ENCODE measurements around the gene TBC1D22A.

Gene TBC1D22A

DNA sequence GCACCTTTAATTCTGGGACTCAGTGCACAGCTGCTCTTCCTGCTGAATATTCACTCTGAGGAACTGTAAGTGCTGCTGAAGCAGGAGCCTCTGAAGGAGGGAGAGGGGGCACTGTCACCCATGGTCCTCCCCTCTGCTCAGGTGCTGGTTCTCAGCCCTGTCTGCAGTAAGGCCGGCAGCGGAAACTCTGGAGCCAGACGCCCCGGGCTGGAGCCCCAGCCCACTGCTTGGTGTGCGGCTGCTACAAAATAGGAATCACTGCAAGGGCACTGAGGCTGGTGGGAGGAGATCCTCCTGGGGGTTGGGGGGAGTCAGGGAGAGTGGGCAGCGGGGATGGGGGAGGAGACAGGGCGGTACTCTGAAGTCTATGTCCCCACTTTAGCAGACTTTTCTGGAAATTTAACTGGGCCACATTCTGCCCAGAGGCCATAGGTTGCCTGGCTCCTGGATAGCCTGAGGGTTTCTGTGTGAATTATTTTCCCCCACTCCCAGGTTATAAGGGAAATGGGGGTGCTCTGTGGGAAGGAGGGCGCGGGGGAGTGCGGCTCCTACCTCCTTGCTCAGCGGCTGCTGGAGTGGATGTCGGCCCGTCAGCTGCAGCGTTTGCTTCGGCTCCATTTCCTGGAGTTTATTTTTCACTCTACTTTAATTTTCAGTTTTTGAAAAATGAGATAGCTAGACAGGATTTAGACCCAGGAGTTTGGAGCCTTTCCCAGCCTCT lies 33.6 kb downstream of the TBC1D22A start:
- no peak for DNase-seq

DNA sequence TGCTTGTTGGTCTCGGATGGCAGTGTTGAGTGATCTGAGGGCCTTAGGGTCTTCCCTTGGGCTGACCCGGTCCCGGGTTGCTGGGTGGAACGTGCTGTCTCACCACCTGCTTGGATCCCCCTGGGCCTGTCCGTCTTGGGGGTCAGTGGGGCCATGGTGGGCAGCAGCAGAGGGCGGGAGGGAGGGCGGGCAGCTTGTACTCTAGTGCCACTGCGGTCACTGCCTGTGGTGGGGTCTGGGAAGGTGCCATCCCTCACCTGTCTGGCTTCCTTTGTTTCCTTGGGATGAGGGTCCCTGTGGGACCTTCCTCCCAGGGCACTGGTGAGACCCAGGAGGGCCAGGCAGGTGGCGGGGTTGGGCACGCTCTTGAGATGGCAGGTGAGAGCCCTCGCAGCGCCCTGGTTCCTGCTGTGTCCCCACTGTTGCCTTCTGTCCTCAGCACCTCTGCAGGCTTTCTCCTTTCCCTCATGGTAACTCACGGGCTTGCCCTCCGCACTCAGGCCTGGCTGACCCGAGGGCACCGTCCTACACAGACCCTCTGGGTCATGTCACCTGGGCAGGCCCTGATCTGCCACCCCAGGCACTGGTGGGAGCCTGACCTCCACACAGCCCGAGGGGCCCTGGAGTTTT lies 34.2 kb downstream of the TBC1D22A start:
- no peak for DNase-seq

DNA sequence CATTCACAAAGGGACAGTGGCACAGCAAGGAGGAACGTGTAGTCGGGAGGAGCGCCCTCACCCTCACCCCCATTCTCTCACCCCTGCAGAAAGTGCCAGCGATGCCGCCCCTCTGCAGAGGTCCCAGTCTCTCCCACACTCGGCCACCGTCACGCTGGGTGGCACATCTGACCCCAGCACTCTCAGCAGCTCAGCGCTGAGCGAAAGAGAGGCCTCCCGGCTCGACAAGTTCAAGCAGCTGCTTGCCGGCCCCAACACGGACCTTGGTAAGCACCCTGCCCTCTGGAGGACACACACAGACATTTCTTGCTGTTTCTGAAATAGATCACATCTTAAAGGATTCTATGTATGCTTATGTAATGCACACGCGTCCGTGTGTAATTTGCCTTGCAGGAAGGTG lies 34.9 kb downstream of the TBC1D22A start:
- no peak for DNase-seq

DNA sequence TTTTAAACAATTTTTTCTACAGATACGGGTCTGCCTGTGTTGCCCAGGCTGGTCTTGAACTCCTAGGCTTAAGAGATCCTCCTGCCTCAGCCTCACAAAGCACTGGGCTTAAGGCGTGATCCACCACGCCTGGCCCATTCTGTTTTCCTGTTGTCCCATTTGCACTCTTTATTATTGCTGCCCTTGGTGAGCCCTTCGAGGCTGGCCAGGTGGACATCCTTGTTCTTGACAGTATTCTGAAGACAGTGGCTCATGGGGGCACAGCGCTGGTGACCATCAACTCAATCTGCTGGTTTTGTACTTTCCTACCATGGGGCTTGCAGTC lies 35.6 kb downstream of the TBC1D22A start:
- no peak for DNase-seq

DNA sequence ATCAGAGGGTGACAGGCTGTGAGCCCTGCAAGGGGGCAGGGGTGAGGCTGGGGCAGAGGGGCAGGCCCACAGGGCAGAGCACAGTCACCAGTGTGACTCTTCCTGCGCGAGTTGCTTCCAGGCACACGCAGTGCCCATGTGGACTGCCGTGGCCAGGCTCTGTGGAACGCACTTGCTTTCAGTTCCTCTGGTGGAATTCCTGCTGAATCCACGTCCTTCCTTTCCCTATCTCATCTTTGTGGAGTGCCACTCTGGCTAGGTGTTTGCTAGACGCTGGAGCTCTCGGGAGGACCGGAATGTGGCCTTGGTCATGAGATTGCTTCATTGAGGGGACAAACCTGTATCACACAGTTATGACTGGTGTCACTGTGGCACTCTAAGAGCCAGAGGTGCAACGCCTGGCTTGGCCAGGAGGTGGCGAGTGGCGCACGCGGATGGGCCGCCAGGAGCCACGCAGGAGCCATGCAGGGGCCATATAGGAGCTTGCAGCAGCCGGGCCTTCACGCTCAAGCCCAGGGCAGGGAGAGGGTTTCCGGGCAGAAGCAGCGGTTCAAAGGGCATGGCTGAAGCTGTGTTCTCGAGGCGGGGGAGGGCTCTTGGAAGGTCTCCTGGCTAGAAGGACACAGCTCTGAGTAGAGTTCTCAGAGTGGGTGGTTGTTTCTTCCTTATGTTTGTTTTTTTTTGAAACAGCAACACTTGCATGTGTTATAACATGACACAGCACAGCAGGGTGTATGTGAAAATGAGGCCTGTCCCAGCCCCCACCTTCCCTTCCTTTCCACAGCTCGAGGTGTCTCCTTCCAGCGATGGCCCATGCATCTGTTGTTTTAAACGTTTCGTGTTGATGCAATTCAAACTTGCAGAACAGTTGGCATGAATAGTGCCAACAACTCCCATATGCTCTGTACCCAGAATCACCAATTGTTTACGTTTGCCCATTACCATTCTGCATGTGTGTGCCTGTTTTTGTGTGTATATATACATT lies 36.2 kb downstream of the TBC1D22A start:
- peak; percentile 61 to 78 for DNase-seq

DNA sequence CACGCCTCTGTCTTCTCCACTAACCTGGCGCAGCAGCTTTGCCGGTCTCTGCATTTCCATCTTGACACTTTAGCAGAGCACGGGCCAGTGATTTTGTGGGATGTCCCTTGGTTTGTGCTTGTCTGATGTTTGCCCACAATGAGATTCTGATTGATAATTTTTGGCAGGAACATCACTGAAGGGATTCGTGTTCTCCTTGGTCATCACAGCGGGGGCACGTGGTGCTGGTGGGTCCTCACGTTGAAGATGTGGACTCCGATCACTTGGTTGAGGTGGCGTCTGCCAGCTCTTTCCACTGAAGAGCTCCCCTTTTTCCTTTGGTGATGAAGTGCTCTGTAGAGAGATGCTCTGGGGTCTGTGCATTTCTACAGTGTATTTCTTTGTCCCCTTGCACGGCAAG lies 37.2 kb downstream of the TBC1D22A start:
- DNase-seq: no peak

DNA sequence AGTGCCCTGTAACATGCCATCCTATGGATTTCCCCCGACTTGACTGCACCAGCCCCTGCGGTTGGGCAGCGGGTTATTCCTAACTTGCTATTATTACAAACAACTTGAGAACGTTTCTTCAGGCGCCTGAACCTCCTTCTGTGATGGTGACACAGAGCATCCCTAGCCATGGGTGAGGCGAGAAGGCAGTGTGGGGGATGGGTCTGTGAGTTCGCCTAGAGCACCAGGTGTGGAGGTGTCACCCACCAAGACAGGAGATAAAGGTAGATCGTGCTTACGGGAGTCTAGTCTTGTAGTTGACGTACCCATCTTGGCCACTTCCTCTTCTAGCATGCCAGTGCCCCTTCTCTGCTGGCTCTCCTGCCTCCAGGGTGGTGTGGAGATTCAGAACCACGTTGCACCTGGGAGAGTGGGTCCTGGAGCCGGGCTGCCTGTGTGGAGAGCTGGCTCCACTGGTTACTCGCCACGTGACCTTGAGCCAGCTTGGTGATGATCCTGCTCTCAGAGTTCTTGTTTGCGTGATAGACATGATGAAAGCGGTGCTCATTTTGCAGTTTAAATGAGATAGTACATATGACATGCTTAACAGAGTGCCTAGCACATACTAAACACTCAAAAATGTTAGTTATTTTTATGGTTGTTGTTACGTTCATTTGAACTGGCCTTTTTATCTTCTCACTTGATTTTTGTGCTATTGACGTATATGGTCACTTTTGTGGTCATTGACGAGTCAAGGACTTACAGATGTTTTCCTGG lies 37.8 kb downstream of the TBC1D22A start:
- no peak for DNase-seq

DNA sequence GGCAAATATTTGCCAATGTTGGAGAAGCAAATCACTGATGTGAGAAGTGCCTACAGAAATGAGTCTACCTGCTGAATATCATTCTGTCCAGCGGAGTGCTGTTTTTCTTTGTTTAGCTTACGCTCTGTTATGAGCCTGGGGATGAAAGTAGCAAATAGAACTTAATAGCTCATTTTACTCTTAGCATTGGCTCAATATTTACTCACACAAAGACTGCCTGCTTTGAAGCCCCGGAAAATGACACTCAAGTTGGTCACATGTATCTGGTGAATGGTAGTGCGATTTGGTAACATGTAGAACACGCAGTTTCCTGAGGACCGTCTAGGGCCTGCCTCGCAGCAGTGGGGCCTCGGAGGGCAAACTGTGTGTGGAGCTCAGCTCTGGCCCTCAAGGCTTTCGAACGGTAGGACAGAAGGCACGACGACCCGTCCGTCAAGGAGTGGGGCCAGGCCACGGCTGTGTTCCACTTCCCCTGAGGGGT lies 38.9 kb downstream of the TBC1D22A start:
- DNase-seq: no peak

DNA sequence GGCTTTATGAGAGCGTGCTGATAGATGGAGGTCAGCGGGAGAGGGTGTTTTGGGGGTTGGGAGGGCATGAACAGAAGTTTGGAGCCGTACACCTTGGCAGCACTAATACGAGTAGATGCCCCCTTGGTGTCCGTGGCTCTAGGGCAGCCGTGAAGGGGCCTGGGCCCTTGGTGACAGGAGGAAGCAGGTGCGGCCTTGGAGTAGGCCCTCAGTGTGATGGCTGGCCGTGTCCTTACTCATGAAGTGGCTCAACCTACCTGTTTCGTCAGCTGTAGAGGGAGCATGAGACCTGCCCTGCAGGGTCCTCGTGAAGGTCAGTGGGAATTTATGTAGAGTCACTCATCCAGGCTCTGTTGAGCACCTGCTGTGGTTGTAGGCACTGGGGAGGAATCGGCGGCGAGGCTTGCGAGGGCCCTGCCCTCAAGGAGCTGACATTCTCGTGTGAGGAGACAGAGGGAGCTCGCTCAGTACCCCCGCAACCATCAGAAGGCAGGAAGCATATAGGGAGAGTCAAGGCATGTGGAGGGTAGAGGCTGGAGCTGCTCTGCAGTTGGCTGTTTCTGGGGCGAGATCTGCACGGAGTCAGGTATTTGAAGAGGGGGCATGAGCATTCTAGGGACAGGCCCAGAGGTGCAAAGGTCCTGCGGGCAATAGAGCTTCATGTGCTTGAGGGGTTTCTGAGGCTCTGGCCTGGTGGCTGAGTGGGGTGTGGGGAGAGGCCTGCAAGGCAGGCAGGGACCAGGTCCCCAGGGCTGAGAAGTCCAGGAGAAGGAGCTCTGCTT lies 39.6 kb downstream of the TBC1D22A start:
- DNase-seq: no peak

DNA sequence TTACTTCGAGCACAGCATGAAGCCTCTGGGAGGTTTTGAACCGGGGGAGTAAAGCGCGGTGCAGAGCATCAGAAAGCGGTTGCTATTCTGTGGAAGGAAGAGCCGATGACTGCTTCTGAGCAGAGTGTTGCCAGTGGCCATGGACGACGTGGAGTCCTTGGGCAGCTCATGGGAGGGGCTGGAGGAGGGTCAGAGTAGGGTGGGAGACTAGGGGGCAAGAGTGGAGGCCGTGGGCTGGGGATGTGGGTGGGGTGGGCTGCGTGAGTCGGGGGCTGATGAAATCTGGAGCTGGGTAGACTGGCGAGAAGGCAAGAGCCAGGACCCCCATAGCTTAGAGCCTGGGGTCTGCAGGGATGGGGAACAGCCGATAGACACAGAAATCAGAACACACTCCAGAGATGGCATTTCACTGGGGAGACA lies 40.2 kb downstream of the TBC1D22A start:
- no peak for DNase-seq

DNA sequence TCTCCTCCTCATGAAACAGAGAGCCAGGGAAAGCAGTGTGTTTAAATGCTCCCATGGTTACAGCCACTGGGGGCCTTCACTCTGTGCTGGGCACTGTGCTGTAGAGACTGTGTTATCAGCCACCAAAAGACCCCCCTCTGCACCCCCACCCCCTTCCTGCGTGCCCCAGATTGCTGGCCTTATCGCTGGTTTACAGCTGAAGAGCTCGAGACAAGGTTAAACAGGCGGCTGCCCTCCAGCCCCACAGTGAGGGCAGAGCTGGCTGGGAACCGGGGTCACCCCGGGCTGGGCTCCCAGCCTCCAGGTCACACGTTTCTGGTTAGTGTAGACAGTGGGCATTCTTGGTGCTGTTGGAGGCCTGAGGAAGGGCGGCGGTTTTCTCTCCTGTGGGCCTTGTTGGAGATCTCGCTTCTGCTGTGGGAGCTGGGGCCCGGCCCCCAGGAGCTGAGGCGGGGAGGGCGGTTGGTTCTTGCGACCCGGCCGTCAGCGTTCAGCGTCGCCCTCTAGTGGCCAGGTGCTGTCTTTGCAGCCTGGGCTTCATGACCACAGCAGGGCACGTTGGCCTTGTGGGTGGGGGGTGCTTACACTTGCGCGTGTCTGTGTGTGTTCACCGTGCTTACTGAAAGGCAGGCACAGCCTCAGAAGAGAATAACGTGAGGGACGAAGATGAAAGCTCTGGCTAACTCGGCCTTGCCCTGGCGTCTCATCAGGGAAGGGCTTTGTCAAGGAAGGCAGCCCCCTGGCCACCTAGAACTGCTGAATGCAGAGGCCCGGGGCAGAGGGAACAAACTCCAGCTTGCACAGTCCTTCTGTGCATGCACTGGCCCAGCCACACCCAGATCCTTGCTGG lies 40.8 kb downstream of the TBC1D22A start:
- DNase-seq: peak; percentile 75 to 81

DNA sequence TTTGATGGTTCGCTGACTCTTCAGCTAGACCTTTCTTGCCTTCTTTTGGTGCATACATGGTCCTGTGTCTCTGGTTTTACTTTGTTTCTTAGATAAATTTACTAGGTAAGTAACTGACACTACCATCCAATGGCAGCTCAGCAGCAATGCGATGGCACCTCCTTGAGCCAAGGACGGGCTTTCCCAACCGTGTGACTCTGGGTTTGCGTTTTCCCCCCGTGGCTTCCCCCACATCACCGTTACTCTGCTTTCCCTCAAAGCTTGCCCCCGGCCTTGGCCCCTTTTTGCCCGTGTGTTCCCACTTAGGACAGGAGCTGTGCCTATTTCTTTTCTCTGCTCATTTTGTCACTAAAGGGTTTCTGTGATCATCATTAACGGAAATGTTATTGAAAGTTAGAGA lies 41.5 kb downstream of the TBC1D22A start:
- no peak for DNase-seq

DNA sequence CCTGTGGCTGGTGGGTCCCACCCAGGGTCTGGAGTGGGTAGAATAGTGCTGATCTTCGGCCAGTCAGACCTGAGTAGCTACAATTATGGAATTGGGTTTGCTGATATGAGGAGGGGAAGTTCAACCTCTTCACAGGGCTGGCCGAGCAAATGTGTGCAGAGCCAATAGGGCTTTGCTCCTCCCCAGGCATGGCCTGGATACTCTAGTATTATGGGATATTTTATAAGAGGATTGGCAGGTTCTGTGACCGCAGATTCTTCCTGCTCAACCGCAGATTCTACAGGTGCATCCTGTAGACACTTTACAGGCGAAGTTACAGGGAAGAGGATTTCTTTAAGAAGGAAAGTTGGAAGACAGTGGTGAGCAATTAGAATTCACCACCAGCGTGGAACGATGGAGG lies 44.3 kb downstream of the TBC1D22A start:
- DNase-seq: no peak

DNA sequence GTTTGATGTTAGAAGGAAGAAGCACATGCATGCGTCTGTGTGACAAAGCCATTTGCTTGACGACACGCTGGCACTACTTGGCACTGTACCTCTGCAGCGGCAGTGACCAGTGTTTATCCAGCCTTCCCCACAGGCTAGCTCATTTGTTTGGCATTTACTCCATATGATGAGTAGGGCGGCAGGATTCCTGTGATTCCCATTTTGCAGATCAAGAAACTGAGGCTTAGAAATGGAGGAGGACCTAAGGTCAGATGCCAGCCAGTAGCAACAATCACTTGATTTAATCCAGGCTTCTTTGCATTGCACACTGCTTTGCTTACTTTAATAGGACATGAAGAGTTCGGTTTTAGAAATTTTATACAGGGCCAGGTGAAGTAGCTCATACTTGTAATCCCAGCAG lies 45.0 kb downstream of the TBC1D22A start:
- no peak for DNase-seq

DNA sequence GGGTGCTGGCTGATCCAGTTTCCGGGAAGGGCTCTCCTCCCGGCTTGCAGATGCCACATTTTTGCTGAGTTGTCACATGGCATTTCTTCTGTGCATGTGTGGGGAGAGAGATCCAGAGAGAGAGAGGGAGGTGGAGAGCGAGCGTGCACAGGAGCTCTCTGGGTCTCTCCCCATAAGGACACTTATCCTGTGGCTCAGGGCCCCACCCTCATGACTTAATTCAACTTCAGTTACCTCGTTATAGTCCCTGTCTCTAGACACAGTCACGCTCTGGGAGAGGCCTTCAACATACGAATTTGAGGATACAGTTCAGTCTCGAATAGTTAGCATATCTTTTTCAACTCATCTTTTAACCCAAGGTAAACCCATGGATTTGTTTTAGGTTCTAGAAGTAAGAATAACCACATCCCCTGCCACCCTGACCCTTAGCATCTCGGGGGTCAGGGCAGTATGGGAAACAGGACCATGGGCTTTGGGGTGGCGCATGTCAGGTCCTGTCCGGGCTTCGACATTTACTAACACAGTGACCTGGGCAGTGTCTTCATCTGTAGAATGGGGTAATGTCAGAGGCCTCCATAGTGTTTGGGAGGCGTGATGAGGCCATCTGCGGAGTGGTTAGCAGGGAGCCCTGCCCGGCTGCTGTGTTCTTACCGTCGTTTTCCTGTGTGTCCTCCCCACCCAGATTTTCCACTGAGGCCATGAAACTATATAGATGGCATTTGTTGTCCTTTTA lies 46.9 kb downstream of the TBC1D22A start:
- DNase-seq: no peak

DNA sequence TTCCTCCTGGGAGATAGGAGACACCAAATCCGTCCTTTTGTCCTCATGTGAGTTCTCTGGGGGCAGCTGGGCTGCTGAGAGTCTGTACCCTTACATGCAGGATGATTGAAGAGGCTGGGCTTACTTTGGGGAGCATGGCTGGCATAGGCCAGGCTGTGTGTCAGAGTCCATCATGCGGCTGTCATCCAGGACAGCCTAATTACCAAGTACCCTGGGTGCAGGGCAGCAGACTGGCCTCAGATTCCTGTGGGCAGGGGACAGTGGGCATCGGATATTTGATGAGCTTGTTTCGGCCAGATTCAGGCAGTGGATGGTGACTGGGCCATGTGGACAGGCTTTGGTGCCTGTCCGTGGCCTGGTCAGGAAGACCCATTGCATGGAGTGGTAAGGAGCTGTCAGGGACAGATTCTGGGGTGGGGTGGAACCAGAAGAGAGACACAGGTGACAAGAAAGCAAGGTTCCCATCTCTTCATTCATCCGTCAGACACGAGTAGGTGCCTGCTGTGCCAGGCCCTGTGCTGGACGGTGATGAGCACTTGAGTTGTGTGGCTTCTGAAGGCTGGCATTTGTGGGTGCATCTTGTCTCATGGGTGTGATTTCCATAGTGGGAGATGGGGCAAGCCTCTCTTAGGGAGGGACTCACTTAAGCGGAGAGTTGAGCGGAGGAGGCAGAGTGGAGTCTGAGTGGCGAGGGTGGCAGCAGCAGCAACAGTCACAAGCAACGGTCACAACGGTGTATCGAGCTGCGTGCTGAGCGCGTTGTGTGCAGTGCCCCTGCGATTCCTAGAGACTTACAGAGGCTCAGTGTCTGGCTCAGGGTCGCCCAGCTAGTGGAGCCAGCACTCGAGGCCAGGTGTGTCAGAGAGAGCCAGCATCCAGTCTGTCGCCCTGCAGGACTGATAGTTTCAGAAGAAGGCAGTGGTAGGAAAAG lies 48.7 kb downstream of the TBC1D22A start:
- no peak for DNase-seq

DNA sequence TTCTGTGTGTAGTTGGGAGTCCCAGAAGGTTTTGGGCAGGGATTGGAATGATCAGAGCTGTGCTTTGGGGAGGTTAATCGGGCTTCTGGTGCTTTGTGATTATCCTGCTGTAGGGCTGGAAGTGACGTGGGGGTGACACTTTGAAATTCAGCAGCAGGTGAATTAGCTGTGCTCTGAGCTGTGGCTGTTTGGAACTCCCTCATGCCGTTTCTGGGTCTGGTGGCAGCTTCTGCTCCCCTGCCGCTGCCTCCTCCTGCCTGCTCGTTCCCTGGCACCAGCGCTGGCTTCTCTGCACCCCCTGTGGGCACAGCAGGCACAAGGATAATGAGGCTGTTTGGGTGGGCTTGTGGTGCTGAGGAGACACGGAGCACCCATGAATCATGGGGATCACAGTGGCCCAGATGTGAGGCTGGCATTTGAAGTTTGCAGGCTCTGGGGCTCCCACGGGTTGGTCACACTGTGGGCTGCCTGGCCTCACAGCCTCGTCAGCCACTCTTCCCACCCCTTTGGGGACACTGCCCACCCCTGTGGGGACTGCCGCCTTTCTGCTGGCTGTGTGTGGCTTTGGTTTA lies 49.7 kb downstream of the TBC1D22A start:
- no peak for DNase-seq

DNA sequence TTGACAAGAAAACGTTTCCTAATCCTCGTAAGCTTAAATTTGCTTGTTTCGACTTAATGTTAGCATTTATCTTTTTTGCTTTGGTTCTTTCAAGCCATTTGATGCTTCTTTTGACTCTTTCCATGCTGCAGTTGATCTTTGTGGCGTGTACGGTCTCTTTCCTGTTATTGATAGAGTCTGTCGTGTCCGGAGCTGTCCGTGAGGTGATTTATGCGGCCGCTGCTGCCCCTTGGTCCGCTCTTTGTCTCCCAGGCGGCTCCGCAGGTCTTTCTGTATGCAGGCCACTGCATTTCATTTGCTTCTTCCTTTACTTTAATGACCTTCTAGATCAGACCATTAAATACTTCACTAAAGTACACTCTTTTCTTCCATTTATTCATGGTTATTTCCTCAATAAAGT lies 50.3 kb downstream of the TBC1D22A start:
- no peak for DNase-seq

Measured in CD4-positive, alpha-beta T cell treated with Interferon alpha-2 for 1 hour (primary cell).